Pulmonary artery endothelial cell (primary cell): ENCODE data around the gene FEM1A. TPM values are rescaled to one million over a fixed set of nuclear protein-coding genes. Genes with fewer than 3 reads are reported as not detected.
A peak's percentile ranks its signal among the peaks of the same experiment; 100 is the strongest.
"Not testable (repeated sequence)": the region's sequence is repeated elsewhere in the genome, so short reads cannot be mapped to it uniquely, and the experiment has no call there.

Experiments
- DNase-seq: peaks from one replicate; pipeline ENCODE4 v3.0.0-alpha.2; 2011; ENCODE audit warnings: low read depth, low spot score
- total RNA-seq: library from RNA; depleted of rRNA; stranded (reverse); fragments of >200 nt; gene quantifications from 2 replicates; pipeline ENCODE4 v1.2.3, GENCODE V29; 2014

Gene FEM1A, protein sequence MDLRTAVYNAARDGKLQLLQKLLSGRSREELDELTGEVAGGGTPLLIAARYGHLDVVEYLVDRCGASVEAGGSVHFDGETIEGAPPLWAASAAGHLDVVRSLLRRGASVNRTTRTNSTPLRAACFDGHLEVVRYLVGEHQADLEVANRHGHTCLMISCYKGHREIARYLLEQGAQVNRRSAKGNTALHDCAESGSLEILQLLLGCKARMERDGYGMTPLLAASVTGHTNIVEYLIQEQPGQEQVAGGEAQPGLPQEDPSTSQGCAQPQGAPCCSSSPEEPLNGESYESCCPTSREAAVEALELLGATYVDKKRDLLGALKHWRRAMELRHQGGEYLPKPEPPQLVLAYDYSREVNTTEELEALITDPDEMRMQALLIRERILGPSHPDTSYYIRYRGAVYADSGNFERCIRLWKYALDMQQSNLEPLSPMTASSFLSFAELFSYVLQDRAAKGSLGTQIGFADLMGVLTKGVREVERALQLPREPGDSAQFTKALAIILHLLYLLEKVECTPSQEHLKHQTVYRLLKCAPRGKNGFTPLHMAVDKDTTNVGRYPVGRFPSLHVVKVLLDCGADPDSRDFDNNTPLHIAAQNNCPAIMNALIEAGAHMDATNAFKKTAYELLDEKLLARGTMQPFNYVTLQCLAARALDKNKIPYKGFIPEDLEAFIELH
- 19.2 and 22.0 TPM in 2 replicates for total RNA-seq

DNA sequence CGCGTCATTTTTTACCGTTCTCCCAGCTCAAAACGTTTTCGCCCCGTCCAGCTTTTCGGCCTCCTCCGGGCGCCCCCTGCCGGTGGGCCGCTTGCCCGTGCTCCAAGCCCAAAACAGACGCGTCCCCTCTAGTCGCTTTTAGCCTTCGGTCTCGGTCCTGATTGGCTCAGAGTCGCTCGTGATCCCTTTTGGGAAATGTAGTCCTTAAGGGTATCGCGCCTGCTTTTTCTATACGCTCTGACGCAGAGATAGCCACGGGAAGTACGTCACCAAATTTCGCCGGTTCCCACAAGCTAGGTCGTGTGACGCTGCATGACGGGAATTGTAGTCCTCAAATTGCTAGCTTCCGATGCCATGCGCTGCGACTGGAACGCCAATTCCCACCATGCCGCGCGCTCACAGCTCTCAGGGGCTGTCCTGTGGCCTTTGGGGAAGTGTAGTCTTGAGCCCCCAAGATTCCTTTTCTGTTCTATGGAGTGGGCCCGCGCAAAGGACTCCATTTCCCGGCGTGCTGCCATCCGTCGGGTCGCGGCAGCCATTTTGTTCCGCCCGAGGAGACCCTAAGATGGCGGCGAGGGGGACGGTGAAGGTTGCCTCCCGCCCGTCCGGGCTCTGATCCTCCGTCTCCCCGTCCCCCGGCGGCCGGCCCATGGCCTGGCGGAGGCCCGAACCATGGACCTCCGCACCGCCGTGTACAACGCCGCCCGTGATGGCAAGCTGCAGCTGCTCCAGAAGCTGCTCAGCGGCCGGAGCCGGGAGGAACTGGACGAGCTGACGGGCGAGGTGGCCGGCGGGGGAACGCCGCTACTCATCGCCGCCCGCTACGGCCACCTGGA lies at the start of gene FEM1A:
FEM1A (plus strand) TSS at position 552 of the 836 bp plus-strand sequence; CDS start at position 673, 121 bp downstream.
- peak; percentile 100 for DNase-seq

DNA sequence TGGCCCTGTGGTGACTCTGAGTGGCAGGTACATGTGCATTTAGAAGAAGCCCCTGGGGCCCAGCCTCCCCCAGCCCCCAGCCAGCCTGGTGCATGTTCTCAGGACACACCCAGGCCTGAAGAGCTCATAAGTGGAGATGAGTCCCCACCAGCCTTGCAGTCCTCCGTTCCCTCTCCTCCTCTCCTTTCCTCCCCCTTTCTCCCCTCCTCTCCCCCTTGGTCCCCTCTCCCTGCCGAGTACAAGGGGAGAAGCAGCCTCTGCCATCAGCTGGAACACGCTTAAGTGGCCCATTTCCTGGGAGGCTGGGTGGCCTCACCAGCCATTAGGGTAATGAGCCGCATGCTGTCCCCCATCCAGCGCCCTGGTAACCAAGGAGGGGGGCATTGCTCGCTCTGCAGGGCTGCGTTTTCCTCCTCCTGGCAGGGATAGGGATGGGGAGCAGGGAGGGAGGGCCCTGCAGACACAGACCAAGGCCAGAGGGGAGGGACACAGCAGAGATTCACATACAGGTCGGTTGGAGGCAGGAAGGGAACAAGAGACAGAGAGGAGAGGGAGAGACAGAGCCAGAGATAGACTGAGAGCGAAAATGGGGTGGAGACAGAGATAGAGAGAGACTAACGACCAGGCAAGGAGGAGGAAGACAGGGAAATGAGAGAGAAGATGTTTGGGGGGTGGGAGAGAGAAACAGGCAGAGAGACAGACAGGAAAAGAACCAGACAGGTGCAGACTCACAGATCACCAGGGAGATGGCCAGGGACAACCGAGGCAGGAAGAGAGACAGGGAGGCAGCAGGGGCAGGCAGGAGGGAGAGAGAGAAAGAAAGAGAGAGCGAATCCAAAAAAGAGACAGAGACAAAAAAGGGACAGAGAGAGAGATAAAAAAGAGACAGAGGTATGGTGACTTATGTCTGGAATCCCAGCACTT lies 48.5 kb upstream of the FEM1A start:
- DNase-seq: no peak

DNA sequence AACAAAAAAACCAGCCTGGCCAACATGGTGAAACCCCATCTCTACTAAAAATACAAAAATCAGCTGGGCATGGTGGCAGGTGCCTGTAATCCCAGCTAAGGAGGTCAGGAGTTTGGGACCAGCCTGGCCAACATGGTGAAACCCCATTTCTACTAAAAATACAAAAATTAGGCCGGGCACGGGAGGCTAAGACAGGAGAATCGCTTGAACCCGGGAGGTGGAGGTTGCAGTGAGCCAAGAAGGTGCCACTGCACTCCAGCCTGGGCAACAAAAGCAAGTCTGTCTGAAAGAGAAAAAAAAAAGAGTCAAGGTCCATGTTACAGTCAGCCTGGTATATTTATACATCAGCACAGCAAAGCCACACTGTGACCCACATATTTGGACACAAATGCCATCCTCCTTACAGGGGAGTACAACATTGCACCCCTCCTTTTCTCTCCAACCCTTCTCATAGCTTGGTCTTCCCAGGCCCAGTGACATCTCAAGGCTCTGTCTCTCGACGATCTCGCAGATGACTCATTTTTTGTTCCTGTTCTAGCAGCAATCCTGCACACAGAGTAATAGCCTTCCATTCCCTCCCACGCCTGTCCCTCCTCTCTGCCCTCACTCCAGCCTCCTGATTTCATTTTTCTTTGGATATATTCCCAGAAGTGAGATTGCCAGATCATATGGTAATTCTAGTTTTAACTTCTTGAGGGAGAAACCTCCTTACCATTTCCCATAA lies 46.9 kb upstream of the FEM1A start:
- no peak for DNase-seq

DNA sequence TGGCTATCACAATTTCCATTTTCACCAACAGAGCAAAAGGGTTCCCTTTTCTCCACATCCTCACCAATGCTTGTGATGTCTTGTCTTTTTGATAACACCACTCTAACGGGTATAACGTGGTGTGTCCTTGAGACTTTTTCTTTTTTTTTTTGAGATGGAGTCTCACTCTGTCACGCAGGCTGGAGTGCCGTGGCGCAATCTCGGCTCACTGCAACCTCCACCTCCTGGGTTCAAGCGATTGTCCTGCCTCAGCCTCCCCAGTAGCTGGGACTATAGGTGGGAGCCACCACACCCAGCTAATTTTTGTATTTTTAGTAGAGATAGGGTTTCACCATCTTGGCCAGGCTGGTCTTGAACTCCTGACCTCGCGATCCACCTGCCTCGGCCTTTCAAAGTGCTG lies 46.4 kb upstream of the FEM1A start:
- not testable (repeated sequence) for DNase-seq

DNA sequence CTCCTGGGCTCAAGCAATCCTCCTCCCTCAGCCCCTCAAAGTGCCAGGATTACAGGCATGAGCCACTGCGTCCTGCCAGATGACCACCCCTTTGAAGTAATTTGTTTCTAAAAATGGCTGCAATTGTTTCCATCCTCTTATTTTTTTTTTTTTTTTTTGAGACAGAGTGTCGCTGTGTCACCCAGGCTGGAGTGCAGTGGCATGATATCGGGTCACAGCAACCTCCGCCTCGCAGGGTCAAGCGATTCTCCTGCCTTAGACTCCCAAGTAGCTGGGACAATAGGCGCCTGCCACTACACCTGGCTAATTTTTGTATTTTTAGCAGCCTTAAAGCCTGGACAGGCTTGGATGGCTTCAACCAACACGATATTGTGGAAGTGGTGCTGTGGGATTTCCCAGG lies 45.5 kb upstream of the FEM1A start:
- DNase-seq: no peak

DNA sequence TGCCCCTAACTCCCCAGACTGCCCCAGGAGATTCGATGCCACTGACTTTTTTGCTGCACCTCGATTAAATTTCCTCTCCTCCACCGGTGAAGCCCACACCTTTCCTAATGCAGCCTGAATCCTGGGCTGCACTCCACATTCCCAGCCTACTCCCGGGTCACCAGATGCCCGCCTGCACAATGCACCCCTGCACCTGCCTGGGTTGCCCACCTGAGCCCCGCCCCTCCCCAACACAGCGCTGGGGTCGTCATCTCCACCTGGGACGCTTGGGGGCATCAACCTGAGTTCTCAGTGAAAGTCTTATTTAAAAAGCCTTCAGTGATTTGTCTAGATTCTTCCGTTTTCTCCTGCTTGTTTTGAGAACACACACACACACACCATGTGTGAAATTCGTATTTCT lies 43.3 kb upstream of the FEM1A start:
- DNase-seq: no peak

DNA sequence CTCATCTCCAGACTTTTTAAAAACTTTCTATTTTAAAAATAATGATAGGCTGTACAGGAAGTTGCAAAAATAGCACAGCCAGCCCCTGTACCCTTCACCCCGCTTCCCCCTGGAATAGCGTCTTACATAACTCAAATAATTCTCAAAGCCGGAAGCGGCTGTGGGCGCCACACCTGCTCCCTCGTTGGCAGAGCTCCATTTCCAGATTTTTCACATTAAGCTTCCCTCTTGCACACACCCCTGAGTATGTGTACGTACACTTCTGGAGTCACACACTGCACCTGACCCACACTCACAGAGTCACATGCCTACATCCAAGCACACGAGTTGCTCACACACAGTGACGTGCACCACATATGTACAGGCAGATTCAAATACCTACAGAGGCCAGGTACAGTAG lies 42.9 kb upstream of the FEM1A start:
- DNase-seq: no peak

DNA sequence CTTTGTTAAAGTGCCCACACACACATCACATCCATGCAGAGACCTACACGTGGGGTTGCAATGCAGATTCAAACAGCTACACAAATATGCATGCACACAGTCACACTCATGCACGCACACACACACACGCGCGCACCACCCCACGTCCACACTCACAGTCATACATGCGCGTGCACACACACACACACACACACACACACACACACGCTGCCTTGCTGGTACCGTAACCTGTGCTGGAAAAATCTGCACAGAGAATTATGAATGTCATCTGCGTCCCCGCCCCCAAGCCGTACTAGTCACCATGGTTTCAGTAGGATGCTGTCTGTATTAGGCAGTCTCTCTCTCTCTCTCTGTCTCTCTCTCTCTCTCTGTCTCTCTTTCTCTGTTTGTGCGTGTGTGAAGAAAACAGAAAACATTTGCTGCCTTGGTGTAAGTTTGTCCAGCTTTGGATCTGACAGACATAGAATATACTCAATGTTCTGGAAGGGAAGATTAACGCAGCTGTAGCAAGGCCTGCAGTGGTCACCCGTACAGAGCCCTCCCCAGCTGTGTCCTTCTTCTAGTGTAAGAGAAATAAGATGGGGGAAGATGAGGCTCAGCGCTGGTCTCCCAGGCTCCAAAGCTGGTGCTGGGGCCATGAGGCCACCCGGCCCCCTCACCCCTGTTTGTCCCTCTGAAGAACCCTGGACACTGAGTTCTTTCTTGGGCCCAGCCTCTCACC lies 41.5 kb upstream of the FEM1A start:
- DNase-seq: no peak

DNA sequence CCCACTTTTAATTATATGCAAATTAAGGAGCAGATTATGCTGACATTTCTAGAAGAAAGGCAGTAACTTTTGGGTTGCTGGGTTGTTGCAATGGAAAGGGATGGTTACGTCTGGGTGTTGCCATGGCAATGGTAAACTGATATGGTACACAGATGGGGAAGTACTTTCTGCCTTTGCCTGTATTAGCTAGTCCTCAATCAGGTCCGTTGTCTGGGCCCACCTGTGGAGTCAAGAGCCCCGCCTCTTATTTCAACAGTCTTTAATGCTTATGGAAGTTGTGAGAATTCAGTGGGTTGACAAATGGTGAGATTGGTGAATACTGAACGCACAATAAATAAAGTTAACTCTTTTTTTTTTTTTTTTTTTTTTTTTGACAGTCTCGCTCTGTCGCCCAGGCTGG lies 37.3 kb upstream of the FEM1A start:
- DNase-seq: no peak

DNA sequence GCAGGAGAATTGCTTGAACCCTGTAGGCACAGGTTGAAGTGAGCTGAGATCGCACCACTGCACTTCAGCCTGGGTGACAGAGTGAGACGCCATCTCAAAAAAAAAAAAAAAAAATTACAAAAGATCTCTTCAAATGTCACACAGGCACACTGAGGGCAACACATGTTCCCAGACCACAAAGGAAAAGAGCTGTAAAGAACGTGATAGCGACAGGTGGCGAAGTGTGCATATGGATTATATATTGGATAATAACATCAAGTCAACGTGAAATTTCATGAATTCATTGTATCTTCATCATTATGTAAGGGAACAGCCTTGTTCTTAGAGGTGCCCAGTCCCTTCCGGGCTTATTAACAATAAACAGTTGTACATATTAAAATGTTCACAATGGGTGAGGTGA lies 36.1 kb upstream of the FEM1A start:
- no peak for DNase-seq

DNA sequence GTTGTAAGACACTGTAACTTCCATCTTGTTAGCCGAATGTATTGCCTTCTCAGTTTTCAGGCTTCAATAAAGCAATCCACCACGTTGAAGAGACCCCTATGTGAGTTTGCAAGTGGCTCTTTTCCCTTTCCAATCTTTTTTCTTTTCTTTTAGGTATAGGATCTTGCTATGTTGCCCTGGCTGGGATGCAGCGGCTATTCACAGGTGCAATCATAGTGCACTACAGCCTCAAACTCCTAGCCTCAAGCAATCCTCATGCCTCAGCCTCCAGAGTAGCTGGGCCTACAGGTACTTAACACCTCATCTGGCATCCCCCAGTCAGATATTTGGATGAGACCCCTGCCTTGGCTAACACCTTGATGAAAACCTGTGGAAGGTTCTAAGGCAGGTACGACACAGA lies 33.5 kb upstream of the FEM1A start:
- no peak for DNase-seq

DNA sequence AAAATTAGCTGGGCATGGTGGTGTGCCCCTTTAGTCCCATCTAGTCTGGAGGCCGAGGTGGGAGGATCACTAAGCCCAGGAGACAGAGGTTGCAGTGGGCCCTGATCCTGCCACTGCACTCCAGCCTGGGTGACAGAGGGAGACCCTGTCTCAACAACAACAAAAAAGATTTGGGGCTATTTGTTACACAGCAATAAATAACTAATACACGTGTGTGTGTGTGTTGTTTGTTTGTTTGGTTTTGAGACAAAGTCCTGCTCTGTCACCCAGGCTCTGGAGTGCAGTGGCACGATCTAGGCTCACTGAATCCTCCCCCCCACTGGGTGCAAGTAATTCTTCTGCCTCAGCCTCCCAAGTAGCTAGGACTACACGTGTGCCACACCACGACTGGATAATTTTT lies 32.9 kb upstream of the FEM1A start:
- no peak for DNase-seq

DNA sequence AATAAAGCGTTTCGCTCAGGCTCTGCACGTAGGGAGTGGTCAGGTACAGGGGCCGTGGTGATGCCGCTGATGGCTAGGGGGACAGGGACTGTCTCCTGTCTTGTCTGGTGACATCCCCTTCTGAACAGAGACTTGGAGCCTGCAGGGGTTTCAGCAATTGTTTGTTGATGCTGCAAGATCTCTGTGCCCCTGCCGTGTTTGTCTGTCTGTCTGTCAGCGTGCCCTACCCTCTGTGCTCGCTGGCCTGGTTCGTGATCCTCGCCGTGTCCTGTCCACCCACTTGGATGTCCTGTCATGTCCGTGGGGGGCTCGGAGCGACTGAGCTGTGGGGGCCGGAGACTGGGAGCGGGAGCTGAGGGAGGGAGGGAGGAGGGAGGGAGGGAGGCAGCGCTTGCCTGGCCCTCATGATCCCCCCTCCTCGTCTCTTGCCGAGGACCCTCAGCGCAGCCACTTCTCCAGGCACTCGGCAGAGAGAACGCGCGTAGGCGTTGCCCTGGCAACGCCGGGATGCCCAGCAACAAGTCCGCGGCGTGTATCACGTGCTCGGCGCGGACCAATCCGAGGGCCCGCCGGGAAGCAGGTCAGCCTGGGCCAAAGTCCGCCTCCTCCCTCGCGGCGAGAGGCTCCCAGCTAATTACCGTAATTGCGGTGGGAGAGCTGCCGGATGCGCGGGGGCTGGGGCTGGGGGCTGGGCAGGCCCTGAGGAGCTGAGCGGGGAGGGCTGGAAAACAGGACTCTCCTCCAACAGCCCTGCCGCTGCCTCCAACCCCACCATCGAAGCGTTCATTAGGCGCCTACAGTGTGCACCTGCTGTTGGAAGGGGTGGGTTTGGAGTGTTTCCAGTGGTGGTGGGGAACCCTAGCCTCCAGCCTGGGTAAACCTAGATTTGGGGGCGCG lies 31.9 kb upstream of the FEM1A start:
- DNase-seq: peak; percentile 48

DNA sequence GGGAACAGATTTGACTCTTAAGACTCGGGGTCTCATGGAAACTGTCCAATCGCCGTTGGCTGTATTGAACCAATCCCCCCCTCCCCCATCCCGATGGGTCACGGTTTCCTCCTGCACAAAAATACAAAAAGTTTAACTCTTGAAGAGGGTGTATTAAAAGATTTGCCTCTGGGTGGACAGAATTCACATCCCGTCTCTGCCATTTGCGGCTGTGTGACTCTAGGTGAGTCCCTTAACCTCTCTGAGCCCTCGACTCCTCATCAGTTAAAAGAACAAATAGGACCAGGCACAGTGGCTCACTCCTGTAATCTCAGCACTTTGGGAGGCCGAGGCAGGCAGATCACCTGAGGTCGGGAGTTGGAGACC lies 31.3 kb upstream of the FEM1A start:
- DNase-seq: no peak

DNA sequence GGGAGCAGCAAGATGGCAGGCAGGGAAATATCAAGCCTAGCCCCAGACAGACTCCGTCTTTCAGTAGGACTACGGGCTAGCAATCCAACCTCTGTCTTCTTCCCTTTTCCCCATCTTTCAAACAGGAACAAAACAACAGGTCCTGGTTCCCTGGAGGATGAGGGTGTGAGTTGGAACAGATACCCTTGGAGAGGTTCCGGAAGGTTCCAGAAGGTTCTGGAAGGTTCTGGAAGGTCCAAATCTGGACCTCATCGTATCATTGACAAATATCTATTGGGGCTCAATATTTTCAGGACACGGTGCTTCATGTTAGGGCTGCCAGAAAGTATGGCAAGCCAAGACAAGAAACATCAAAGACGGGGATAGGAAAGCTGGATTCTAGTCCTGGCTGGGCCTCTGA lies 28.5 kb upstream of the FEM1A start:
- no peak for DNase-seq

DNA sequence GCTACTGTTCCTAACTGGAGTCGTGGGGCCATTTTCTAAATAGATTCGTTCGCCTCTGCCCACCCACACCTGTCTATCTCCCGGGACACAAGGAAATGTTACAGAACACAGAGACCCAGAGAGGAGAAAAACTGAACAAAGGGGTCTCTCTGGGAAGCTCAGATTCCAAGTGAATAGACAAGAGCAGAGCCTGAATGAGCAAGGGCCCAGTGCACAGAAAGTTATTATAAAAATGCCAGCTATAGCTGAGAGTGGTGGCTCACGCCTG lies 27.2 kb upstream of the FEM1A start:
- no peak for DNase-seq

DNA sequence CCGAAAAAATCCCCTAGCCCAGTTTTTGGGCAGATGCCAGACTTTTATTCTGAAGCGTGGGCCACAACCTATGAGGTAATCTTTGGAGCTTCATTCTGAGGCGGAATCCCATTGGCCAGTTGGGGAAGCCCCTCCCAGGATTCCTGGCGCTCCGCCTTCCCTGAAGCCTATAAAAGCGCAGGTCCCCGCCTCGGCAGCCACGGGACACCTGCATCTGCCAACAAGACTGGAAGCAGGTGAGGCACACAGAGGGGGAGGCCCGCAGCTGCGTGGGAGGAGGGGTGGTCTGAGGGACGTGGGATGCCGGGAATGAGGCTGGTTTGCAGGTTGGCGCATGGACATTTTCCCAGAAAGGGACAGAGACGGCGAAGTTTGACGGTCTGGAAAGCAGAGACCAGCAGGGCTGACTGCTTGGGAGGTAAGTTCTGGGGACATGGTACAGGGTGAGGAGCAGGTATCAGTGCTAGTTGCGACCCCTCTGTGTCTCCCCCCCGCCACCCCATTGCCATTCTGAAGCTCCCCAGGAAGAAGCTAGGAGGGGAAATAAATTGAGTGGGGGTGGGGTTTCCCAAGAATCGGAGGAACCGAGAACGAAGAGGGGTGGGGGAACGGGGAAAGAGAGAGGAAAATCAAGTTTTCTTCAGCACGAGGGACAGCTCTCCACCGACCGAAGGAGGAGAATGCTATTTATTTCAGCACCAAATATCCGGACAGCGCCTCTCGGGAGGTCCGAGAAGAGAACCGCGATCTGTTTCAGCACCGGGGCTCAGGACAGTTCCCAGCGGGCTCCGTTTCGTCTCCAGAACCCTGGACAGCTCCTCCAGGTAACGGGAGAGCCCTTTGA lies 22.4 kb upstream of the FEM1A start:
- peak; percentile 35 for DNase-seq

DNA sequence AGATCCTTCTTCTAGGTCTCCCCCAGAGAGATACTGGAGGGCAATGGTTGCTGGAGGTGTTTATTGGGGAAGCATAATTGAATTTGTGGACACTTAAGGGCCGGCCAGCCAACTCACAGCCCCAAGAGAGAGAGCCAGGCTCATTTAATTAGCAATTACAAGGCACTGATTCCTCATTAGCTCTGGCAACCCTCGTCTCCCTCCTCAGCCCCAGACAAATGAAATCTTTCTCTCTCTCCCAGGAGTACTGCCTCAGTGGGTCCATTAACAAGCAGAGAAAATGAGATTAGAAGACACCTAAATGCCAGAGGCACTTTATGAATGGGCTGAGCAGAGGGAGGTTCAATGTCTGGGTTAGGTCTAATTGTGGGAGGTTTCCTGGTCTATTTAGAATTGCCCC lies 19.0 kb upstream of the FEM1A start:
- no peak for DNase-seq
